ENCODE results near the gene CSK.

Gene CSK

DNA sequence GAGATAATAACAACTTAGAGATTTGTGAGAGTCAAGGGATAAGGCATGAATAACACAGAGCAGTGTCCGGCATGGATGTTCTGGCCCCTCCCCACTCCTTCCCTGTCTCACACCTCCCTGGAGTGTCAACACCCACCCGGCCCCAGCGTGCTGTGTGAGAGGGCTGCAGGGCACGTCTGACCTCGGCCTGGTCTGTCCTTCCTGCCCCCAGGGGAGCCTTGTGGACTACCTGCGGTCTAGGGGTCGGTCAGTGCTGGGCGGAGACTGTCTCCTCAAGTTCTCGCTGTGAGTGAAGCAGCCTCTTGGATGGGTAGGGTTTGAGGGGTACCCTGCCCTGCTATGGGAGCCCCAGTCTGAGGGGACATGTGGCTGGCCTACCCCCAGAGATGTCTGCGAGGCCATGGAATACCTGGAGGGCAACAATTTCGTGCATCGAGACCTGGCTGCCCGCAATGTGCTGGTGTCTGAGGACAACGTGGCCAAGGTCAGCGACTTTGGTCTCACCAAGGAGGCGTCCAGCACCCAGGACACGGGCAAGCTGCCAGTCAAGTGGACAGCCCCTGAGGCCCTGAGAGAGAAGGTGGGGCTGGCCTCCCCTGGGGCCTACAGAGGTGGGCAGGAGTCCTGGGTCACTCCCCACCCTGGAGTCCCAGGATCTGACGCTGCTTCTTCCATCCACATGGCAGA is 19.6 kb downstream of the CSK start:
- no peak for DNase-seq (ENCODE audit: low spot score)

GRCh38 chr15:74802290-74802689 is 20.4 kb downstream of the CSK start:
- no peak for DNase-seq (ENCODE audit: low spot score)

- DNase-seq (ENCODE audit: low spot score) = no peak
Observed at GRCh38 chr15:74802862-74803447, 21.1 kb downstream of the CSK start.

DNA sequence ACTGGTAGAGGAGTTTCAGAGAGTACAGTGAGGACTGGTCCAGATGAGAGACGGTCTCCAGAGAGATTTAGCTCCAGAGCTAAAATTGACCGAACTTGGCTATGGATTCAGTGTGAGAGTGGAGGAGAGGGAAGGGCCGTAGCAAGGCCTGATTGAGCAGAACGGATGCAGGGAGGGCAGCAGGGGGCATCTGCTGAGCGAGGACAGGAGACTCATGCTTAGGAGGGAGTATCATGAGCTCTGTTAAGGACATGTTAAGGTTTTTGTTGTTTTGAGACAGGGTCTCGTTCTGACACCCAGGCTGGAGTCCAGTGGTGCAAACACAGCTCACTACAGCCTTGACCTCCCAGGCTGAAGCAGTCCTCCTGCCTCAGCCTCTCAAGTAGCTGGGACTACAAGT is 23.1 kb downstream of the CSK start:
- no peak for DNase-seq (ENCODE audit: low spot score)

DNA sequence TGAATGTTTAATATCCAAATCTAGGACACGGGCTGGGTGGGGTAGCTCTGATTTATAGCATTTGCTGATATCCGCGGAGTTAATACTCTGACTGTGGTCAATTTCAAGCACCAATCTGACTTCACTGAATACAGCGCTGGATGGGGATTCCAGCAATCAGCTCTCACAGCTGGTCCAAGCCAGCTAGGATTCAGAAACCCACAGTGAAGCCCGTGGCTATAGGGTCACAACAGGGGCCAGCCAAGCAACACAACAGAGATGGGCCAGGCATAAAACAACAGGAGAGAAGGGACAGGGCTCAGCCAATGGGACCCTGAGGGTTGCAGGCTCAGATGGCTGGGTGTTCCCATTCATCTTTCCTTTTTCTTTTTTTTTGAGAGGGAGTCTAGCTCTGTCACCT is 25.4 kb downstream of the CSK start:
- no peak for DNase-seq (ENCODE audit: low spot score)

DNA sequence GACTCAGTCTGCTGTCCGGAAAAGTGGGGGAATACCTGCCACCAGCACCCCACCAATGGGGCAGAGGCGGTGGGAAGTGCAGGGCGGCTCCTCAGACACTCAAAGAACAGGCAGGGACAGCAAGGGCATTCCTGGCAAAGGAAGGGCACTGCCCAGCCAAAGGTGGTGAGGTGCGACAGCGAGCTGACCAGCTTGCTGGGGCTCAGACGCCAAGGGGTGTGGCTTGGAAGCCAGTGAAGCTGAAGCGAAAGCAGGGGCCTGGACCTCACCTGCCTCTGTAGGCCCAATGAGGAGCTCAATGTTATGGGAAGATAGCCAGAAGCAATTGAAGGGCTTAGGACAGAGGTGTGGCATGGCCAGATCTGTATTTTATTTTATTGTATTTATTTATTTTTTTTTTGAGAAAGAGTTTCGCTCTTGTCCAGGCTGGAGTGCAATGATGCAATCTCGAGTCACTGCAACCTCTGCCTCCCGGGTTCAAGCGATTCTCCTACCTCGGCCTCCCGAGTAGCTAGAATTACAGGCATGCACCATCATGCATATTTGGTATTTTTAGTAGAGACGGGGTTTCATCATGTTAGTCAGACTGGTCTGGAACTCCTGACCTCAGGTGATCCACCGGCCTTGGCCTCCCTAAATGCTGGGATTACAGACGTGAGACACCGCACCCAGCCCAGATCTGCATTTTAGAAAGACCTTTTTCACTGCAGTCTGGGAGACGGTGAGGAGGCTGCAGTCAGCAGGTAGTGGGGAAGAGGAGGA is 26.4 kb downstream of the CSK start:
- DNase-seq (ENCODE audit: low spot score) = no peak

DNA sequence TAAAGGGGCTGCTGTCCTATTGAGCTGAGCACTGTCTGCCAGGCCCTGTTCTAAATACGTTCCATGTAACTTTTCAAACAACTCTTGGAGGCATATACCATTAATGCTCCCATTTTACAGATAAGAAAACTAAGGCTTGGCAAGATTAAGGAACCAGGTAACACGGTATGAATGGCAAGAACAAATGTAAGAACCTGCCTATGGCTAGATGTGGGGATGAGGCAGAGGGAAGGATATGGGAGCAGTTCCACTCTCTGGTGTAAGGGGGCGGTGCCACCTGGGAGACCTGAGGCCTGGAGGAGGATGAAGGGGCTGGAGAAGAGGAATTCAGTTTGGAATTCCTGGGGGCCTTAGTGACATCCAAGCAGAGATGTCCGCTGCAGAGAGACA is 27.0 kb downstream of the CSK start:
- DNase-seq (ENCODE audit: low spot score) = no peak

- DNase-seq (ENCODE audit: low spot score) = no peak
Observed at GRCh38 chr15:74809242-74809641, 27.4 kb downstream of the CSK start.

DNA sequence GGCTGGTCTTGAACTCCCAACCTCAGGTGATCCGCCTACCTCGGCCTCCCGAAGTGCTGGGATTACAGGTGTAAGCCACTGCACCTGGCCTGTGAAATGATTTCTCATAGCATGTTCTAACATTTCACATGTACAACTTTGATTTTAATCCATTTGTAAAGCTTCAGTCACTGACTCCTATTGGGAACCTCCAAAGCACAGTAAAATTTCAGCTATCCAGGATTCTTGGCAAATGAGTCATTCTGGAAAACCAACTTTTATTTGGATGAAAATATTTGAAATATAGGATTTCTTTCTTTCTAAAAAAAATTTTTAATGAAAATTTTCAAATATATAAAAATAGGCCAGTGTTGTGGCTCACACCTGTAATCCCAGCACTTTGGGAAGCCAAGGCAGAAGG is 28.1 kb downstream of the CSK start:
- no peak for DNase-seq (ENCODE audit: low spot score)

- no peak for DNase-seq (ENCODE audit: low spot score)
Observed at GRCh38 chr15:74812533-74812932, 30.7 kb downstream of the CSK start, which contains the start of gene LMAN1L. LMAN1L (plus strand) TSS chr15:74812835; CDS start chr15:74812855, 20 bp downstream.

DNA sequence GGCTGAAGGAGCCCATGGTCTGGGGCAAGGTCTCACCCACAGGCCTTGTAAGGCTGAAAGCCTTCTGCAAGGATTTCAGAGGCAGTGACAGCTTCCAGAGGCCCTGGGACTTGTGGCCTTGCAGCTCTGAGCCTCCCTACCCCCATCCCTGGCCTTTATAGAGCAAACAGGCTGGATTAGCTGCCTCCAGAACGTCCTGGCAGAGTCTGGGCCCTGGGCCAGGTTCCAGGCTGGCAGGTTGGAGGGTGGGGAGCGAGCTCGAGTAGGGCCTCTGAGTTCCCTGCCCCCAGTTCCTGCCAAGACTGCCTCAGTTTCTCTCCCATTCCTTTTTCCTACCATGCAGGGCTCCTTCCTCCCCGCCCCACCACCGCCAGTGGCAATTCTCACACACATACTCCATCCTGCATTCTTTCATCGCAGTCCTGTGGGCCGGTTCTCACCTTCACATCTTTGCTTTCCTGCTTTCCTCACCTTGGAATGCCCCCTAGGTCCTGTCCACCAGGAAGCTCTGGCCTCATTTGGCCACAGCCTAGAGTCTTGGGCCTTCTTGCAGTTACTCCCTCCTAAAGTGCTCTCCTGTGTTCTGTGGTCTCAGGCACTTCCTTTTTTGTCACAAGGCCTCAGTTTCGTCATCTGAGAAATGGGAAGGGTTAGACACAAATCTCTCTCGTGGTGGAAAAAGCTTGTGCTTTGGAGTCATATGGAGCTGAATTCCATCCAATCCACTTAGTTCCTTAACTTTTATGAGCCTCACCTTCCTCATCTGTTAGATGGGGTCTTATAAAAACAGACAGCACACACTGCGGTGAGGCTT is 33.4 kb downstream of the CSK start:
- no peak for DNase-seq (ENCODE audit: low spot score)

DNA sequence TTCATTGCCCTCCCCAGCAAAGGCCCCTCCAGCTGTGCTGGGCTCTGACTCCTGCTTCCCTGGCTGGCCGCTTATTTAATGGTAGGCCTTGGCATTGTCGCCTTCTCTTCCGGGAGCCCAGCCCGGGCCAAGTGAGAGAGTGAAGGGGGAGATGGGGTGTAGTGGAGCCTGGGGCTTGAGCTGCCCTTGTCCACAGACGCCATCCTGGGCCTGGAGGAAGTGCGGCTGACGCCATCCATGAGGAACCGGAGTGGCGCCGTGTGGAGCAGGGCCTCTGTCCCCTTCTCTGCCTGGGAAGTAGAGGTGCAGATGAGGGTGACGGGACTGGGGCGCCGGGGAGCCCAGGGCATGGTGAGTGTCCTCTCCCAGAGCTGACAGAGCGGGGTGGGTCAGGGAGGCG is 34.1 kb downstream of the CSK start:
- DNase-seq (ENCODE audit: low spot score) = no peak

- DNase-seq (ENCODE audit: low spot score) = no peak
Observed at GRCh38 chr15:74816624-74817369, 34.9 kb downstream of the CSK start.

GRCh38 chr15:74817370-74817737 is 35.5 kb downstream of the CSK start:
- peak; percentile 69 for DNase-seq (ENCODE audit: low spot score)

GRCh38 chr15:74820056-74820455 is 38.2 kb downstream of the CSK start:
- no peak for DNase-seq (ENCODE audit: low spot score)

GRCh38 chr15:74821091-74821789 is 39.4 kb downstream of the CSK start:
- no peak for DNase-seq (ENCODE audit: low spot score)

DNA sequence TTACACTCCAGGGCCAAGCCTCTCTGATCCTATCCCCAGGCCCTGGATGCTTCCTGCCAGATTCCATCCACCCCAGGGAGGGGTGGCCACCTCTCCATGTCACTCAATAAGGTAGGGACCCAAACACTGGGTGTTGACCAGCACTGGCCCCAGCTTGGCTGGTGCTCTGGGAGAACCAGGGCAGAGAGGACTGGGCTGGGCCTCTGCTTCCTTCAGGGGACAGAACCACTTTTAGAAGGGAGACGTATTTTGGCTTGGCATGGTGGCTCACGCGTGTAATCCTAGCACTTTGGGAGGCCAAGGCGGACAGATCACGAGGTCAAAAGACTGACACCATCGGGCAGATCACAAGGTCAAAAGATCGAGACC is 39.9 kb downstream of the CSK start:
- no peak for DNase-seq (ENCODE audit: low spot score)

DNA sequence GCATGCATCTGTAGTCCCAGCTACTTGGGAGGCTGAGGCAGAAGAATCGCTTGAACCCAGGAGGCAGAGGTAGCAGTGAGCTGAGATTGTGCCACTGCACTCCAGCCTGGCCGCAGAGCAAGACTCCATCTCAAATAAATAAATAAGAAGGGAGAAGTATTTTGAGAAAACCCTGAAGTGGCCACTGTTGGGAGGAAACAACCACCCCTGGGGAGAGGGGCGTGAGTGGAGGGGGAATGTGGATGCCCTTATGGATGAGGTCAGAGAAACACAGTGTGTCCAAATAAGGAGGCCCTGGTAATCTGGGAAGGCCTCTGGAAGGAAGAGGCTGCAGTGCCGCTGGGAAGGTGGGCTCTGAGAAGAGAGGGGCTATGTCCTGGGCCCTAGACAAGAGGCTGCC is 40.4 kb downstream of the CSK start:
- no peak for DNase-seq (ENCODE audit: low spot score)

DNA sequence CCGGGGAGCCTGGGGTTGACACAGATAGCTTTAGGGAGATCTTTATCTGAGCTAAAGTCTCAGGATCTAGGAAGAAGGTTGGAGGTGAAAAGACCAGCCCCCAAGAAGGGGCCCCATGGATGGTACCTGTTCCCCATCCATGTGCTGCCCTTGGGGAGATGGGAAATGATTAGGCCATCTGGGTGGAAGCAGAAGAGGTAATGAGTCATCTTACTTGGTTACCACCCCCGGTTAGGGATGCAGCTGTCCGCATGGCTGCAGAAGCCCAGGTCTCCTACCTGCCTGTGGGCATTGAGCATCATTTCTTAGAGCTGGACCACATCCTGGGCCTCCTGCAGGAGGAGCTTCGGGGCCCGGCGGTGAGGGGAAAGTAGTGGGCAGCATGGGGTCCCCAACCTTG is 41.4 kb downstream of the CSK start:
- DNase-seq (ENCODE audit: low spot score) = peak; percentile 54

DNA sequence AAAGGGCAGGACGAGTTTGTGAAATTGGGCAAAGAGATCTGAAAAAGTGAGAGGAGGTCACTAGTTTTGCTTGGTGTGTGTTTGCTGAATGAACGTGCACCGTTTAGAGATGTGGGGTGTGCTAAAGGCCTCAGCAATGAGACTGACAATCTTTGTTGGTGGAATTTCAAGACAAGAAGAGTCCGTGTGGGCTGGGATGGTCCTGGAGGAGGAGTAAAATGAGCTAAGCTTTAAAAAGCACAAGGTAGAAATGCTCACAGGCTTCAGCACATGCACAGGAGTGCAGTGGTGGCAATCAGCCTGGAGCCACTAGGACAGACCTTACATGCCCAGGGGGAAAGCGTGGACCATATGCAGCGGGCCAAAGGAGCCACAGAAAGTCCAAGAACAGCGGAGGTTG is 43.1 kb downstream of the CSK start:
- no peak for DNase-seq (ENCODE audit: low spot score)

DNA sequence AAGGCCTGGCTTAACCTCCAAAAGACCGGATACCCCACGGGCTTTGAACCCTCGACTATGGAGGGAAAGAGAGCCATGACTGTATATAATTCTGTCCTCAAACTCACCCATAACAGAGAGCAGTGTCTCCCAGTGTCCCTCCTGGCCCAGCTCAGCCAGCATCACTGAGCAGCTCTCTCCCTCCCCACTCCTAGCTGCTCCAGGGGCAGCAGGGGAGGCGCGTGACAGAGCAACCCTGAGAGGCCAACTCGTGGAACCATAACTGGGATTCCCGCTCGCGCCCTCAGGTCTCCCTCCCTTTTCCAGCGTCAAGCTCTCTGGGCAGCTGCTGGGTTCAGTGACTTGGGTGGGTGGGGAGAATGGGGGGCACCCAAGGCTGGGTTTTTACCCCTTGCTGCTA is 44.0 kb downstream of the CSK start:
- DNase-seq (ENCODE audit: low spot score) = no peak
